ENCODE measurements around the gene UXS1.

GRCh38 chr2:106053116-106053515, 141.0 kb downstream of the UXS1 start:
- TF ChIP-seq CTCF (IDR thresholded peaks at IDR 0.05): no peak
- TF ChIP-seq POLR2A (IDR thresholded peaks at IDR 0.05): no peak
